HL-60 (cell line): ENCODE data around the gene SYT5.

Experiments
- CTCF ChIP-seq: IDR thresholded peaks from one replicate; pipeline ENCODE4 v1.5.1; 2011; ENCODE audit warnings: low read length, control low read depth, inconsistent platforms; ENCODE audit not compliant: insufficient read depth
- GABPA ChIP-seq: IDR thresholded peaks from 2 replicates; pipeline ENCODE4 v1.6.1; 2012; ENCODE audit warnings: low read depth
- REST ChIP-seq: IDR thresholded peaks from 2 replicates; pipeline ENCODE4 v1.6.1; 2012; ENCODE audit warnings: low read depth; ENCODE audit not compliant: insufficient replicate concordance

- TF ChIP-seq CTCF = no peak
- no peak for TF ChIP-seq GABPA
- no peak for TF ChIP-seq REST
Observed at GRCh38 chr19:55228403-55229031, 48.4 kb upstream of the SYT5 start, which contains the start of gene TMEM86B.
